Nephron (organoid): ENCODE measurements around the gene RPS2.
A peak's percentile ranks its signal among the peaks of the same experiment; 100 is the strongest.

ENCODE experiments used
- H3K27ac Mint-ChIP-seq, 3 experiments: 2 replicates each; pipeline ENCODE4 v1.8.0; 2020; ENCODE audit warnings: mixed read lengths in 3 of 3, mild to moderate bottlenecking in 2 of 3, moderate library complexity in 1 of 3
- H3K27me3 Mint-ChIP-seq: 2 replicates; pipeline ENCODE4 v1.8.0; 2021; ENCODE audit warnings: low read depth, mild to moderate bottlenecking, moderate library complexity, mixed read lengths
- H3K36me3 Mint-ChIP-seq: 2 replicates; pipeline ENCODE4 v1.8.0; 2020; ENCODE audit warnings: low read depth, mixed read lengths
- H3K4me1 Mint-ChIP-seq: 2 replicates; pipeline ENCODE4 v1.8.0; 2020; ENCODE audit warnings: mixed read lengths
- H3K4me3 Mint-ChIP-seq, 3 experiments: 2 replicates each; pipeline ENCODE4 v1.8.0; 2020; ENCODE audit warnings: mild to moderate bottlenecking in 3 of 3, mixed read lengths in 3 of 3, moderate library complexity in 2 of 3
- H3K9me3 Mint-ChIP-seq: 2 replicates; pipeline ENCODE4 v1.8.0; 2020; ENCODE audit warnings: mixed read lengths
- TF ChIP-seq, protein P1 (sequence below), 3 experiments: fragments of 200-600 bp; sonication (generic); IDR thresholded peaks; one replicate each; pipeline ENCODE4 v1.5.0; 2021; ENCODE audit warnings: antibody characterized with exemption in 3 of 3; ENCODE audit not compliant: unreplicated experiment in 3 of 3

Gene RPS2

GRCh38 chr16:2003827-2004641 is 39.4 kb upstream of the RPS2 start:
- Mint-ChIP-seq H3K4me1 (peaks cover 32% of the 10 kb centered on the region), H3K27ac (no peak overlapping the region), H3K27me3 (peaks cover 4% of the 10 kb centered on the region), H3K9me3 (no peaks in the 10 kb centered on the region), H3K36me3 (peaks cover 8% of the 10 kb centered on the region), H3K4me3 (no peak overlapping the region)
- TF ChIP-seq, protein P1, sequence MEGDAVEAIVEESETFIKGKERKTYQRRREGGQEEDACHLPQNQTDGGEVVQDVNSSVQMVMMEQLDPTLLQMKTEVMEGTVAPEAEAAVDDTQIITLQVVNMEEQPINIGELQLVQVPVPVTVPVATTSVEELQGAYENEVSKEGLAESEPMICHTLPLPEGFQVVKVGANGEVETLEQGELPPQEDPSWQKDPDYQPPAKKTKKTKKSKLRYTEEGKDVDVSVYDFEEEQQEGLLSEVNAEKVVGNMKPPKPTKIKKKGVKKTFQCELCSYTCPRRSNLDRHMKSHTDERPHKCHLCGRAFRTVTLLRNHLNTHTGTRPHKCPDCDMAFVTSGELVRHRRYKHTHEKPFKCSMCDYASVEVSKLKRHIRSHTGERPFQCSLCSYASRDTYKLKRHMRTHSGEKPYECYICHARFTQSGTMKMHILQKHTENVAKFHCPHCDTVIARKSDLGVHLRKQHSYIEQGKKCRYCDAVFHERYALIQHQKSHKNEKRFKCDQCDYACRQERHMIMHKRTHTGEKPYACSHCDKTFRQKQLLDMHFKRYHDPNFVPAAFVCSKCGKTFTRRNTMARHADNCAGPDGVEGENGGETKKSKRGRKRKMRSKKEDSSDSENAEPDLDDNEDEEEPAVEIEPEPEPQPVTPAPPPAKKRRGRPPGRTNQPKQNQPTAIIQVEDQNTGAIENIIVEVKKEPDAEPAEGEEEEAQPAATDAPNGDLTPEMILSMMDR (IDR thresholded peaks at IDR 0.05; ENCODE audit: unreplicated experiment in 3 of 3) = peak; percentile 94 to 97 (median 96)

DNA sequence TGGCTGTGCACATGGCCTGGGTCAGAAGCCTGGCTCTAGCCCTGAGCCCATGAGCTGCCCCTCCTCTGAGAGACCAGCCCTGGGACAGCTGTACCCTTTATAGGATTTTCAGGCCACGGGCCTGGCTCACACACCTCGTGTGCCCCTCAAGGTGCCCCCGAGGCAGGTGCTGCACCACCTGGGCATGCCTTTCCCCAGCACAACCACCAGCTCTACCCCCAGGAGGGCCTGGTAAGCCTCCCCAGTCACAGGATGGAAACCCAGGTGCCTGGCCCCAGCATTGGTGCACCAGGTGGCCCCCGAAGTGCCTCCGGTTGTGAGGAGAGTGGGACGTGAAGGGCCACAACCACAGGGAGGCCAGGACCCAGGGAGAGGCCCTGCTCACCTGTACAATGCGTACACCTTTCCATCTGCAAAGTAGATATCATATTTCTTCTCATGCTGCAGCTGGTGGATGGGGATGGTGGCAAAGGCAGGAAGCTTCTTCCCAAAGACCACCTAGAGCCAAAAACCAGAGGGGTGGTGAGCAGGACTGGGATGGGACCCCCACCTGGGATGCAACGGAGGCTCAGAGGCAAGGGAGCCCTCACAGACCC is 38.7 kb upstream of the RPS2 start:
- no peaks in the 10 kb centered on the region for H3K9me3 Mint-ChIP-seq
- H3K4me1 Mint-ChIP-seq = peaks cover 25% of the 10 kb centered on the region
- H3K4me3 Mint-ChIP-seq = no peak overlapping the region
- no peak overlapping the region for H3K27ac Mint-ChIP-seq
- H3K27me3 Mint-ChIP-seq = peaks cover 4% of the 10 kb centered on the region
- TF ChIP-seq, protein P1 (IDR thresholded peaks at IDR 0.05; ENCODE audit: unreplicated experiment in 3 of 3) = no peak
- peaks cover 10% of the 10 kb centered on the region for H3K36me3 Mint-ChIP-seq

GRCh38 chr16:2002406-2003230 is 38.0 kb upstream of the RPS2 start:
- Mint-ChIP-seq H3K27ac (no peak overlapping the region), H3K4me3 (no peak overlapping the region), H3K36me3 (peaks cover 14% of the 10 kb centered on the region), H3K9me3 (no peaks in the 10 kb centered on the region), H3K27me3 (peaks cover 4% of the 10 kb centered on the region), H3K4me1 (peaks cover 19% of the 10 kb centered on the region)
- TF ChIP-seq, protein P1 (IDR thresholded peaks at IDR 0.05; ENCODE audit: unreplicated experiment in 3 of 3) = no peak

GRCh38 chr16:2001456-2002355 is 37.1 kb upstream of the RPS2 start:
- Mint-ChIP-seq H3K9me3 (no peaks in the 10 kb centered on the region), H3K4me1 (peaks cover 16% of the 10 kb centered on the region), H3K27me3 (peaks cover 2% of the 10 kb centered on the region), H3K36me3 (peaks cover 18% of the 10 kb centered on the region), H3K27ac (no peak overlapping the region), H3K4me3 (no peak overlapping the region)
- TF ChIP-seq, protein P1 (IDR thresholded peaks at IDR 0.05; ENCODE audit: unreplicated experiment in 3 of 3) = no peak

GRCh38 chr16:2001035-2001434 is 36.4 kb upstream of the RPS2 start:
- H3K9me3 Mint-ChIP-seq = no peaks in the 10 kb centered on the region

More at GRCh38 chr16:2001035-2001434, 36.4 kb upstream of the RPS2 start:
- H3K36me3 Mint-ChIP-seq = peaks cover 18% of the 10 kb centered on the region
- peaks cover 14% of the 10 kb centered on the region for H3K4me1 Mint-ChIP-seq
- TF ChIP-seq, protein P1 (IDR thresholded peaks at IDR 0.05; ENCODE audit: unreplicated experiment in 3 of 3) = no peak
- H3K27me3 Mint-ChIP-seq = no peaks in the 10 kb centered on the region
- H3K4me3 Mint-ChIP-seq = no peak overlapping the region
- H3K27ac Mint-ChIP-seq = no peak overlapping the region
